Panc1 (cell line): Measurements from ENCODE around the gene NBPF26. TPM values are rescaled to one million over a fixed set of nuclear protein-coding genes. Genes with fewer than 3 reads are reported as not detected.
"Not testable (repeated sequence)": the region's sequence is repeated elsewhere in the genome, so short reads cannot be mapped to it uniquely, and the experiment has no call there.

Experiments used
- ATAC-seq: fragments of 200-7000 bp; cut with Tn5 transposase; 2 replicates; pipeline ENCODE4 v1.9.1; 2020; ENCODE audit warnings: mild to moderate bottlenecking, moderate library complexity
- Bru-seq: library from RNA; stranded (reverse); fragments of 400-500 nt; gene quantifications from one replicate; lab custom pipeline; 2021; lab: Mats Ljungman, UMichigan
- BruChase-seq, 2 experiments: library from RNA; stranded (reverse); fragments of 400-500 nt; gene quantifications; one replicate each; lab custom pipeline; 2021; lab: Mats Ljungman, UMichigan
- BruUV-seq: library from RNA; stranded (reverse); fragments of 400-500 nt; replicated peaks from 2 replicates; lab custom pipeline; 2021; lab: Mats Ljungman, UMichigan
- CTCF ChIA-PET: fragments of 300-600 bp; sonication (Branson Sonifier 250); formaldehyde crosslinking; loops from one replicate; lab custom pipeline; 2022; ENCODE audit warnings: antibody characterized with exemption; lab: Charles Lee
- POLR2A ChIA-PET: fragments of 300-600 bp; sonication (Branson Sonifier 250); formaldehyde crosslinking; loops from one replicate; lab custom pipeline; 2022; ENCODE audit warnings: antibody characterized with exemption; lab: Charles Lee
- DNase-seq: peaks from one replicate; pipeline ENCODE4 v3.0.0-alpha.2; 2010; ENCODE audit warnings: low read depth, low spot score
- H3K27ac ChIP-seq: 2 replicates; pipeline ENCODE4 v1.5.1; 2011; ENCODE audit warnings: mild to moderate bottlenecking, low read length, inconsistent platforms
- H3K27me3 ChIP-seq: fragments of 200-500 bp; sonication (Bioruptor generic); 2 replicates; pipeline ENCODE4 v1.6.0; 2014; ENCODE audit warnings: low read length, inconsistent platforms; ENCODE audit not compliant: control insufficient read depth, insufficient read depth
- H3K36me3 ChIP-seq: fragments of 200-500 bp; sonication (Bioruptor generic); 2 replicates; pipeline ENCODE4 v1.5.1; 2014; ENCODE audit warnings: inconsistent platforms, mild to moderate bottlenecking, low read length, moderate library complexity; ENCODE audit not compliant: control insufficient read depth, insufficient read depth
- H3K4me1 ChIP-seq: 2 replicates; pipeline ENCODE4 v1.5.1; 2011; ENCODE audit warnings: inconsistent platforms, mild to moderate bottlenecking, low read length, moderate library complexity; ENCODE audit not compliant: control insufficient read depth, insufficient read depth
- H3K4me3 ChIP-seq, 2 experiments: 2 replicates each; pipeline ENCODE4 v1.5.1; 2011 to 2012; ENCODE audit warnings: low read depth in 2 of 2, low read length in 2 of 2, mild to moderate bottlenecking in 2 of 2, inconsistent platforms in 1 of 2, moderate library complexity in 1 of 2
- H3K9me3 ChIP-seq: fragments of 200-500 bp; sonication (Bioruptor generic); 2 replicates; pipeline ENCODE4 v1.5.1; 2014; ENCODE audit warnings: low read depth, mild to moderate bottlenecking, inconsistent platforms, low read length, moderate library complexity; ENCODE audit not compliant: control insufficient read depth, insufficient read depth
- in situ Hi-C: cut with HindIII; loops from 2 replicates; pipeline ENCODE4 v1.10.0; 2016; ENCODE audit warnings: low sequenced_read_pairs, low pct_unique_long_range_greater_than_20kb
- intact Hi-C: fragments of 100-400 bp; cut with micrococcal nuclease; formaldehyde crosslinking; loops from one replicate; pipeline ENCODE4 v1.10.0; 2022; ENCODE audit not compliant: unreplicated experiment
- long read RNA-seq: library from polyadenylated mRNA; unstranded; transcript quantifications from one replicate; pipeline ENCODE4 v2.0.0, GENCODE V29; 2021; ENCODE audit not compliant: unreplicated experiment
- polyA plus RNA-seq: library from polyadenylated mRNA; unstranded; fragments of >200 nt; gene quantifications from one replicate; pipeline ENCODE4 v1.2.1, GENCODE V29; 2012; ENCODE audit warnings: missing spikeins; ENCODE audit not compliant: insufficient read length
- total RNA-seq: library from RNA; stranded (reverse); gene quantifications from one replicate; pipeline ENCODE4 v1.2.1, GENCODE V29; 2021; ENCODE audit not compliant: unreplicated experiment

NBPF26 gene
- 22.9 TPM for total RNA-seq
- 7.1 TPM for polyA plus RNA-seq
- percentile 75 among the genes with signal in this experiment for Bru-seq, nascent RNA
- percentile 60 among the genes with signal in this experiment for BruChase-seq, experiment 1, labeled RNA remaining after a 2-hour chase
- percentile 57 among the genes with signal in this experiment for BruChase-seq, experiment 2, labeled RNA remaining after a 6-hour chase
- long read RNA-seq, partial matches to known transcripts, result 7 of 12 reads
- long read RNA-seq, other reads (novel, unspliced or antisense), result 5 of 12 reads

DNA sequence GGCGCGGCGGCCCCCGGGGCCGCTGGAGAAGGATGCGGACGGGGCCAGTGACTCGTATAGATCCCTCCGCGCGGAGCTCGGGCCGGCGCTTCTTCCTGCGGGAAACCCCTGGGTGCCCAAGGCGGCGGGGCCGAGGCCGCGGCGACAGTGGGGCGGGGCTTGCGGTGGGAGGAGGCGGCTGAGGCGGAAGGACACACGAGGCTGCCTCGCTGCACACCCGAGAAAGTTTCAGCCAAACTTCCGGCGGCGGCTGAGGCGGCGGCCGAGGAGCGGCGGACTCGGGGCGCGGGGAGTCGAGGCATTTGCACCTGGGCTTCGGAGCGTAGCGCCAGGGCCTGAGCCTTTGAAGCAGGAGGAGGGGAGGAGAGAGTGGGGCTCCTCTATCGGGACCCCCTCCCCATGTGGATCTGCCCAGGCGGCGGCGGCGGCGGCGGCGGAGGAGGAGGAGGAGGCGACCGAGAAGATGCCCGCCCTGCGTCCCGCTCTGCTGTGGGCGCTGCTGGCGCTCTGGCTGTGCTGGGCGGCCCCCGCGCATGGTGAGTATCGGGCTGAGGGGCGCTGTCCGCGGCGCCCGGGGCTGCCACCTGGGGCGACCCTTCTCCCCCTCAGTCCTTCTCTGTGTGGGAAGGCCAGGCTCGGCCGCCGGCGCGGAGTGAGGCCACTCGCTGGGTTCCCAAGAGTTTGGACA lies at the start of gene NBPF26:
NBPF26 (plus strand) TSS at position 231 of the 688 bp plus-strand sequence.
- CTCF ChIA-PET, H3K4me1 ChIP-seq, DNase-seq, H3K9me3 ChIP-seq, H3K36me3 ChIP-seq, in situ Hi-C loops, H3K27me3 ChIP-seq, intact Hi-C loops, BruUV-seq, H3K27ac ChIP-seq: not testable (repeated sequence)
- H3K4me3 ChIP-seq, result peak within 1 kb of the TSS; percentile 46 to 48
- peak; percentile 100 for ATAC-seq
- POLR2A ChIA-PET, result interaction anchor here (0.7 kb wide), 1 partner anchor 795 kb away, joined by 7 read pairs; no protein-coding TSS in a partner anchor

DNA sequence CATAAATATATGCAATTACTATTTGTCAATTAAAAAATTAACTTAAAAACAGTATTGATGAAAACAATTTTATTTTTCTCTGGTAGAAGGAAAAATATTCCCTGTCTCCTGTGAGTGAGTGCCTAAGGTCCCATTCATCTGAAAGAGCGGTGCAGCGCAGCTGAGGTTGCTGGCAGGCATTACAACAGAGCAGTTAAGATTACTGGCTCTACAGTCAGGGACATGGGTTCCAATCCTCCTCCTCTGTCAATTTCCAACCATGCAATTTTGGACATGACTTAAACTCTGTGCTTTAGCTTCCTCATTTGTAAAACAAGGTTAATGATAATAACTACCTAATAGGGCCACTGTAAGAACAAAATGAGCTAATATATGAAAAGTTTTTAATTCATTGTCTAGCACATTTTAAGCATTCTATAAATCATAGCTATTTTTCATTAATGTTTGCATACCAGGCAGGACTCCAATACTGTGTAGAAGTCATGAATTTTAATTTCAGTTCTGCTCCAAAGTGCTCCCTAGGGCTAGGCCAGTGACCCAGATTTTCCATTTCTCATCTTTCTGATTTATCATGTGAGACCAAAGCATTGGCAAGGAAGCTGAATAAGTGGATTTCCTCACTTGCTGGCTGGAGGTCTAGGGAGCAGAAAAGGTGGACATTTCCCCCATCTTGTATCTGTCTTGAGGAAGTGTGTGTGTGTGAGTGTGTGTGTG lies 43.5 kb upstream of the NBPF26 start:
- POLR2A ChIA-PET, H3K4me1 ChIP-seq, CTCF ChIA-PET, H3K4me3 ChIP-seq, H3K9me3 ChIP-seq, H3K27ac ChIP-seq, BruUV-seq, H3K27me3 ChIP-seq, in situ Hi-C loops, ATAC-seq, DNase-seq, H3K36me3 ChIP-seq, intact Hi-C loops: not testable (repeated sequence)

DNA sequence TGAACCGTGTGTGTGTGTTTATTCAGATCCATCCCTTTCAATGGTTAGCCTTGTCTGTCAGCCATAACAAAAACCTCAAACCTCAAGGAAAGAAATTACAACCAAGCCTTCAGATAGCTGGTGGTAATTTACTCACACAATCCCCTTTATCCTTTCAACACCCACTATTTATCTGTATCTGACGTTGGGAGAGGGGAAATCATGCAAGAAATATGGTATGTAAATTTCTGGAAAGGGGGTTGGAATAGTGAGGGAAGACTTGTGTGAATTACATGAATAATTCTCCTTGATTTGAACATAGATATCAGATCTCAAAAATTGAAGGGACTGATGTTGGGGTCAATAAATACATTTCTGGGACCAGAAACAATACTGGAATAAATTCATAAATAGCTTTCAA lies 42.8 kb upstream of the NBPF26 start:
- DNase-seq, BruUV-seq, H3K9me3 ChIP-seq, H3K4me1 ChIP-seq, CTCF ChIA-PET, ATAC-seq, in situ Hi-C loops, H3K27me3 ChIP-seq, H3K4me3 ChIP-seq, intact Hi-C loops, H3K36me3 ChIP-seq, H3K27ac ChIP-seq, POLR2A ChIA-PET: not testable (repeated sequence)

DNA sequence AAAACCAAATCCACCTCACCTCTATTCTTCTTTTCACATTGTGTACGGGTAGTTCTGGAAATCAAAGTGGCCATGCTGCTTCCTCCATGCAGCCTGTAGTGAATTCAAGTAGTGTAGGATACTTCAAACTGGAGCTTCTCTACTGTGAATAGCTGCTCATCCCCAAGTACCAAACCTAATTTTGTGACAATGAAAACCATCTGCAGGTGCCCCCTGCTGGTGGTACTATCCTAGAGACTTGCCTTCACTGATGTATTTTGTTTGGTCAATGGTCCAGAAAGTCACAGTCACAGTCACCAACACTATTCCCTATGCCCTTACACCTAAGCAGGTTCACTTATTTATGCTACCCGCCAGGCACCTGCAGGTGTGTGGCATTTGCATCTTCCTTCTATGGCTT lies 39.3 kb upstream of the NBPF26 start:
- H3K36me3 ChIP-seq, H3K4me1 ChIP-seq, H3K9me3 ChIP-seq, H3K27ac ChIP-seq, BruUV-seq, POLR2A ChIA-PET, DNase-seq, in situ Hi-C loops, H3K4me3 ChIP-seq, H3K27me3 ChIP-seq, CTCF ChIA-PET, intact Hi-C loops: not testable (repeated sequence)
- ATAC-seq, result peak; percentile 81

DNA sequence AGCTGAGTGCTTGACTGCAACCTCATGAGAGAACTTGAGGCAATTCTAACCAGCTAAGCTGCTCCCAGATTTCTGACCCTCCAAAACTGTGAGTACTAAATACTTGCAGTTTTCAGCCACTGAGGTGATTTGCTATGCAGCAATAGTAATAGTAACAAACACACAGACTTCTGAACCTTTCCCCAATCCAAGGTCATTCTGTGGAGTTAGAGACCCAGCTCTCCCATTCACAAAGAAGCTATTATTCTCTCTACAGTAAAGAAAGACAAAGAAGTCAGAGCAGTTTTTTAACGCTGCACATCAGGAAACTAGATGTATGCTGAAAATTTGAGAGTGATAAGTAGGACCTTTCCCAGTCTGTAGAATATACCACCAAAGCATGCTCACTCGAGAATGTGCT lies 38.1 kb upstream of the NBPF26 start:
- H3K36me3 ChIP-seq, H3K4me1 ChIP-seq, BruUV-seq, intact Hi-C loops, POLR2A ChIA-PET, ATAC-seq, H3K4me3 ChIP-seq, H3K9me3 ChIP-seq, H3K27ac ChIP-seq, H3K27me3 ChIP-seq, DNase-seq, CTCF ChIA-PET, in situ Hi-C loops: not testable (repeated sequence)

DNA sequence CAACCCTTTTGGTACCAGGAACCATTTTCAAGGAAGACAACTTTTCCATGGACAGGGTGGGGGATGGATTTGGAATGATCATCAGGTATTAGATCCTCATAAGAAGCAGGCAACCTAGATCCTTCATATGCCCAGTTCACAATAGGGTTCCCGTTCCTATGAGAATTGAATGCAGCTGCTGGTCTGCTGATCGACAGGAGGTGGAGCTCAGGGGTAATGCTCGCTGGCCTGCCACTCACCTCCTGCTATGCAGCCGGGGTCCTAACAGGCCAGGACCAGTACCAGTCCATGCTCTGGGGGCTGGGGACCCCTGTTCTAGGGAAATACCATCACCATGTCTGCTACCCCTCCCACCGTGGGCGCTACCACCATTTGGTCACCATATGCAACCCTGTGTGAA lies 36.5 kb upstream of the NBPF26 start:
- DNase-seq, H3K4me1 ChIP-seq, H3K4me3 ChIP-seq, ATAC-seq, H3K27ac ChIP-seq, H3K27me3 ChIP-seq, H3K36me3 ChIP-seq, intact Hi-C loops, H3K9me3 ChIP-seq, BruUV-seq, CTCF ChIA-PET, in situ Hi-C loops, POLR2A ChIA-PET: not testable (repeated sequence)
